IMR-90 (cell line): Measurements from ENCODE around the gene CMKLR1. TPM values are rescaled to one million over a fixed set of nuclear protein-coding genes. Genes with fewer than 3 reads are reported as not detected.

Source experiments
- ATAC-seq: fragments of 200-7000 bp; cut with Tn5 transposase; 2 replicates; pipeline ENCODE4 v1.9.1; 2020; ENCODE audit warnings: low read depth, mild to moderate bottlenecking, moderate library complexity
- BruUV-seq: library from RNA; stranded (reverse); fragments of 400-500 nt; replicated peaks from 2 replicates; lab custom pipeline; 2021; lab: Mats Ljungman, UMichigan
- CTCF ChIA-PET: fragments of 300-600 bp; formaldehyde crosslinking; extraction: SDS; loops from one replicate; lab custom pipeline; 2021; ENCODE audit warnings: antibody characterized with exemption; lab: Yijun Ruan, JAX
- POLR2A ChIA-PET: fragments of 300-600 bp; sonication (Branson Sonifier 250); formaldehyde crosslinking; loops from one replicate; lab custom pipeline; 2022; ENCODE audit warnings: antibody characterized with exemption; ENCODE audit not compliant: unreplicated experiment; lab: Charles Lee
- DNase-seq: peaks from one replicate; pipeline ENCODE4 v3.0.0; 2013
- H2AFZ ChIP-seq: replicated peaks from 2 replicates; pipeline ENCODE3; 2013; ENCODE audit warnings: low read length, mild to moderate bottlenecking; ENCODE audit not compliant: poor library complexity
- H2AK5ac ChIP-seq: 2 replicates; pipeline ENCODE4 v1.6.1; 2013; ENCODE audit warnings: low read depth, low read length, inconsistent platforms
- H2AK9ac ChIP-seq: replicated peaks from 2 replicates; pipeline ENCODE3; 2013; ENCODE audit warnings: mild to moderate bottlenecking, low read depth, low read length, moderate library complexity; ENCODE audit not compliant: poor library complexity
- H2BK120ac ChIP-seq: 2 replicates; pipeline ENCODE4 v1.6.1; 2013; ENCODE audit warnings: low read depth, low read length, inconsistent platforms
- H2BK15ac ChIP-seq: 3 replicates; pipeline ENCODE4 v1.6.1; 2013; ENCODE audit warnings: low read depth, low read length, inconsistent platforms
- H2BK20ac ChIP-seq: 2 replicates; pipeline ENCODE4 v1.6.1; 2013; ENCODE audit warnings: low read depth, mild to moderate bottlenecking, inconsistent platforms, low read length, moderate library complexity
- H2BK5ac ChIP-seq: 2 replicates; pipeline ENCODE4 v1.6.1; 2013; ENCODE audit warnings: mild to moderate bottlenecking, low read depth, low read length, inconsistent platforms; ENCODE audit not compliant: poor library complexity, severe bottlenecking
- H3K14ac ChIP-seq: replicated peaks from 2 replicates; pipeline ENCODE4 v1.6.1; 2013; ENCODE audit warnings: low read depth, low read length, inconsistent platforms
- H3K18ac ChIP-seq: 2 replicates; pipeline ENCODE4 v1.6.1; 2013; ENCODE audit warnings: low read depth, low read length, control low read depth
- H3K23ac ChIP-seq: 2 replicates; pipeline ENCODE4 v1.6.1; 2013; ENCODE audit warnings: low read depth, low read length, inconsistent platforms
- H3K27ac ChIP-seq: 2 replicates; pipeline ENCODE4 v1.5.1; 2013; ENCODE audit warnings: mild to moderate bottlenecking, control low read depth, low read length; ENCODE audit not compliant: insufficient read depth
- H3K27me3 ChIP-seq: 2 replicates; pipeline ENCODE4 v1.6.1; 2013; ENCODE audit warnings: low read length; ENCODE audit not compliant: control insufficient read depth, insufficient read depth
- H3K36me3 ChIP-seq: 2 replicates; pipeline ENCODE4 v1.6.1; 2013; ENCODE audit warnings: low read length, mixed read lengths; ENCODE audit not compliant: control insufficient read depth, insufficient read depth
- H3K4ac ChIP-seq: 2 replicates; pipeline ENCODE4 v1.6.1; 2013; ENCODE audit warnings: low read depth, low read length, inconsistent platforms
- H3K4me1 ChIP-seq: 2 replicates; pipeline ENCODE4 v1.6.1; 2013; ENCODE audit warnings: low read length, mixed read lengths; ENCODE audit not compliant: control insufficient read depth, insufficient read depth
- H3K4me2 ChIP-seq: 2 replicates; pipeline ENCODE4 v1.6.1; 2013; ENCODE audit warnings: low read depth, mild to moderate bottlenecking, control low read depth, low read length, moderate library complexity
- H3K4me3 ChIP-seq: 2 replicates; pipeline ENCODE4 v1.5.1; 2013; ENCODE audit warnings: low read depth, mild to moderate bottlenecking, control low read depth, low read length, moderate library complexity; ENCODE audit not compliant: insufficient read depth
- H3K56ac ChIP-seq: 2 replicates; pipeline ENCODE4 v1.6.1; 2013; ENCODE audit warnings: low read length, inconsistent platforms; ENCODE audit not compliant: insufficient read depth; ENCODE audit errors: extremely low read depth
- H3K79me1 ChIP-seq, 2 experiments: 2 replicates each; pipeline ENCODE4 v1.6.1; 2013; ENCODE audit warnings: low read length in 2 of 2, inconsistent platforms in 1 of 2, low read depth in 1 of 2
- H3K9ac ChIP-seq: 2 replicates; pipeline ENCODE4 v1.6.1; 2013; ENCODE audit warnings: low read depth, low read length, control low read depth
- H3K9me1 ChIP-seq: 2 replicates; pipeline ENCODE4 v1.6.1; 2013; ENCODE audit warnings: low read length, inconsistent platforms; ENCODE audit not compliant: insufficient read depth
- H3K9me3 ChIP-seq: 2 replicates; pipeline ENCODE4 v1.6.1; 2013; ENCODE audit warnings: low read length; ENCODE audit not compliant: control insufficient read depth, insufficient read depth
- H4K20me1 ChIP-seq: 2 replicates; pipeline ENCODE4 v1.6.1; 2013; ENCODE audit warnings: low read length, inconsistent platforms; ENCODE audit not compliant: insufficient read depth
- H4K5ac ChIP-seq: 2 replicates; pipeline ENCODE4 v1.6.1; 2013; ENCODE audit warnings: mild to moderate bottlenecking, low read depth, low read length, control low read depth
- H4K8ac ChIP-seq, 2 experiments: 2 replicates each; pipeline ENCODE4 v1.6.1; 2013; ENCODE audit warnings: low read depth in 2 of 2, low read length in 2 of 2, control low read depth in 1 of 2, inconsistent platforms in 1 of 2
- H4K91ac ChIP-seq: 2 replicates; pipeline ENCODE4 v1.6.1; 2013; ENCODE audit warnings: low read depth, low read length, inconsistent platforms; ENCODE audit not compliant: insufficient read depth
- CEBPB ChIP-seq: IDR thresholded peaks from 2 replicates; pipeline ENCODE4 v1.6.1; 2012; ENCODE audit warnings: low read depth, low read length, improper control_type of control experiment
- CHD1 ChIP-seq: IDR thresholded peaks from 2 replicates; pipeline ENCODE4 v1.6.1; 2012; ENCODE audit warnings: low read depth, low read length, improper control_type of control experiment
- FOS ChIP-seq: fragments of 150-350 bp; IDR thresholded peaks from 2 replicates; pipeline ENCODE4 v1.6.1; 2016; ENCODE audit warnings: low read depth, low read length
- MAFK ChIP-seq: IDR thresholded peaks from 2 replicates; pipeline ENCODE4 v1.6.1; 2012; ENCODE audit warnings: low read depth, low read length, improper control_type of control experiment
- MXI1 ChIP-seq: IDR thresholded peaks from 2 replicates; pipeline ENCODE4 v1.6.1; 2012; ENCODE audit warnings: low read depth, mild to moderate bottlenecking, low read length, moderate library complexity, borderline replicate concordance
- NFE2L2 ChIP-seq: fragments of 150-350 bp; IDR thresholded peaks from 2 replicates; pipeline ENCODE4 v1.6.1; 2016; ENCODE audit warnings: low read depth, mild to moderate bottlenecking, low read length
- POLR2A ChIP-seq: IDR thresholded peaks from 2 replicates; pipeline ENCODE4 v1.6.1; 2012; ENCODE audit warnings: mild to moderate bottlenecking, low read depth, low read length
- RAD21 ChIP-seq: IDR thresholded peaks from 2 replicates; pipeline ENCODE4 v1.6.1; 2012; ENCODE audit warnings: low read length, improper control_type of control experiment
- RCOR1 ChIP-seq: IDR thresholded peaks from 2 replicates; pipeline ENCODE4 v1.6.1; 2012; ENCODE audit warnings: mild to moderate bottlenecking, low read length, improper control_type of control experiment; ENCODE audit not compliant: insufficient replicate concordance
- SMC3 ChIP-seq: fragments of 150-350 bp; IDR thresholded peaks from 2 replicates; pipeline ENCODE4 v1.6.1; 2016; ENCODE audit warnings: low read depth, mild to moderate bottlenecking, antibody characterized with exemption, low read length, moderate library complexity
- USF2 ChIP-seq: fragments of 150-350 bp; IDR thresholded peaks from 2 replicates; pipeline ENCODE4 v1.6.1; 2017; ENCODE audit warnings: mild to moderate bottlenecking, antibody characterized with exemption, low read length, low read depth
- WGBS, 2 experiments: methylation state at CpG; one replicate each; pipeline versions ENCODE4 v1.1.5 to v1.1.7; 2013; ENCODE audit warnings: missing lambda C conversion rate in 2 of 2; ENCODE audit not compliant: insufficient read length in 1 of 2; ENCODE audit errors: extremely low coverage in 2 of 2; 5-methylcytosine and 5-hydroxymethylcytosine counted together
- dilution Hi-C: fragments of 300-500 bp; cut with HindIII; formaldehyde crosslinking; loops from one replicate; pipeline ENCODE4 v1.14.3; 2018; ENCODE audit warnings: low sequenced_read_pairs; ENCODE audit not compliant: unreplicated experiment
- in situ Hi-C: fragments of 300-500 bp; cut with MboI; formaldehyde crosslinking; loops from 3 replicates; pipeline ENCODE4 v1.14.3; 2019; ENCODE audit warnings: low sequenced_read_pairs, inconsistent platforms, mixed read lengths
- intact Hi-C: fragments of 100-400 bp; cut with micrococcal nuclease; formaldehyde crosslinking; loops from 2 replicates; pipeline ENCODE4 v1.10.0; 2022
- polyA plus RNA-seq, 3 experiments: library from polyadenylated mRNA; depleted of rRNA; stranded (reverse); fragments of >200 nt; gene quantifications; 2 replicates each; pipeline ENCODE4 v1.2.3, GENCODE V29; 2012; ENCODE audit warnings: low replicate concordance in 1 of 3
- total RNA-seq: library from RNA; depleted of rRNA; stranded (reverse); fragments of >200 nt; gene quantifications from 2 replicates; pipeline ENCODE4 v1.2.3, GENCODE V29; 2012
- TF ChIP-seq, protein P1 (sequence below): conservative IDR thresholded peaks from 2 replicates; pipeline ENCODE4 v1.5.1; 2012; ENCODE audit warnings: mild to moderate bottlenecking, low read depth, low read length, improper control_type of control experiment

Gene CMKLR1
- total and polyA plus RNA-seq, 2 of the 4 experiments (the other 2 are of a cell fraction) = not detected

DNA sequence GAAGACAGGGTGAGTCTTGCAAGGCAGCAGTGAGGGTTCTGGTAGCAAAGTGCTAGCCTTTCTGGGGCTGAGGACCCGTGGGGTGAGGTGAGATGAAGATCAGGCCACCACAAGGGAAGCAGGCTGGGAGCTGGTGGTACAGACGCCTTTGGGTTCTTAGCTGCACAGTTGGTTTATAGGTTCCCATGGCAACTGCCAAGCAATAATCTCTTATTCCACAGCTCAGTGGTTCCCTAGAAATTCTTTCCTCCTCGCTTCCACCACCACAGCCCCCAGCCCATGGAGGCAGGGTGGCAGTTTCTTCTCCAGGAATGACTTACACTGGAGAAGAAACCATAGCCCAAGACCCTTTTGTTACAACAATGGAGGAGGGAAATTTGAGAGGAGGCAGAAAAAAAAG, 82.1 kb downstream of the CMKLR1 start:
- no peak overlapping the region for H3K27ac ChIP-seq
- no peak overlapping the region for H3K4me3 ChIP-seq
- dilution Hi-C loops = no loop called here
- no peak overlapping the region for H3K4ac ChIP-seq
- H3K79me1 ChIP-seq = no peaks in the 10 kb centered on the region
- H3K23ac ChIP-seq = no peak overlapping the region
- H3K56ac ChIP-seq = no peak overlapping the region
- no peak overlapping the region for H3K4me2 ChIP-seq
- no peak overlapping the region for H2BK15ac ChIP-seq
- H3K27me3 ChIP-seq = no peaks in the 10 kb centered on the region
- TF ChIP-seq, protein P1, sequence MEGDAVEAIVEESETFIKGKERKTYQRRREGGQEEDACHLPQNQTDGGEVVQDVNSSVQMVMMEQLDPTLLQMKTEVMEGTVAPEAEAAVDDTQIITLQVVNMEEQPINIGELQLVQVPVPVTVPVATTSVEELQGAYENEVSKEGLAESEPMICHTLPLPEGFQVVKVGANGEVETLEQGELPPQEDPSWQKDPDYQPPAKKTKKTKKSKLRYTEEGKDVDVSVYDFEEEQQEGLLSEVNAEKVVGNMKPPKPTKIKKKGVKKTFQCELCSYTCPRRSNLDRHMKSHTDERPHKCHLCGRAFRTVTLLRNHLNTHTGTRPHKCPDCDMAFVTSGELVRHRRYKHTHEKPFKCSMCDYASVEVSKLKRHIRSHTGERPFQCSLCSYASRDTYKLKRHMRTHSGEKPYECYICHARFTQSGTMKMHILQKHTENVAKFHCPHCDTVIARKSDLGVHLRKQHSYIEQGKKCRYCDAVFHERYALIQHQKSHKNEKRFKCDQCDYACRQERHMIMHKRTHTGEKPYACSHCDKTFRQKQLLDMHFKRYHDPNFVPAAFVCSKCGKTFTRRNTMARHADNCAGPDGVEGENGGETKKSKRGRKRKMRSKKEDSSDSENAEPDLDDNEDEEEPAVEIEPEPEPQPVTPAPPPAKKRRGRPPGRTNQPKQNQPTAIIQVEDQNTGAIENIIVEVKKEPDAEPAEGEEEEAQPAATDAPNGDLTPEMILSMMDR = no peak
- no peak for TF ChIP-seq FOS
- no peak for TF ChIP-seq CEBPB
- no peak for TF ChIP-seq NFE2L2
- no peak for TF ChIP-seq RCOR1
- TF ChIP-seq RAD21 = no peak
- TF ChIP-seq MAFK = no peak
- no peak for TF ChIP-seq MXI1
- TF ChIP-seq SMC3 = no peak
- no peak for TF ChIP-seq POLR2A
- TF ChIP-seq CHD1 = no peak
- TF ChIP-seq USF2 = no peak
- WGBS, 2 experiments = 0% methylated on average over 1 of the region's 3 CpGs; no CpG with 5 or more reads in 1 of the 2 experiments
- no peaks in the 10 kb centered on the region for H3K4me1 ChIP-seq
- in situ Hi-C loops = no loop called here
- ChIA-PET POLR2A (no interaction called here), CTCF (no interaction called here)
- H3K9ac ChIP-seq = no peak overlapping the region
- H2BK5ac ChIP-seq = no peak overlapping the region
- no peaks in the 10 kb centered on the region for H3K36me3 ChIP-seq
- H4K20me1 ChIP-seq = no peaks in the 10 kb centered on the region
- H3K18ac ChIP-seq = no peak overlapping the region
- no peak overlapping the region for H4K5ac ChIP-seq
- no peak for ATAC-seq
- no peak overlapping the region for H4K91ac ChIP-seq
- H3K9me3 ChIP-seq = no peaks in the 10 kb centered on the region; the same call in 1 of the 2 replicates
- no peak for DNase-seq
- intact Hi-C loops = no loop called here
- H2BK20ac ChIP-seq = no peak overlapping the region
- no TSS peak for BruUV-seq
- no peaks in the 10 kb centered on the region for H3K9me1 ChIP-seq
- H4K8ac ChIP-seq = no peak overlapping the region
- H2AK5ac ChIP-seq = no peak overlapping the region
- H2BK120ac ChIP-seq = no peak overlapping the region
- no peak overlapping the region for H2AK9ac ChIP-seq
- H3K14ac ChIP-seq = no peak overlapping the region
- H2AFZ ChIP-seq = no peak overlapping the region
